ENCODE results near the gene ENTPD1. TPM values are rescaled to one million over a fixed set of nuclear protein-coding genes. Genes with fewer than 3 reads are reported as not detected.
"Not testable (repeated sequence)": the region's sequence is repeated elsewhere in the genome, so short reads cannot be mapped to it uniquely, and the experiment has no call there.

ENTPD1 gene
- total RNA-seq, 1 experiment from 2014 or later: 0.37 TPM

DNA sequence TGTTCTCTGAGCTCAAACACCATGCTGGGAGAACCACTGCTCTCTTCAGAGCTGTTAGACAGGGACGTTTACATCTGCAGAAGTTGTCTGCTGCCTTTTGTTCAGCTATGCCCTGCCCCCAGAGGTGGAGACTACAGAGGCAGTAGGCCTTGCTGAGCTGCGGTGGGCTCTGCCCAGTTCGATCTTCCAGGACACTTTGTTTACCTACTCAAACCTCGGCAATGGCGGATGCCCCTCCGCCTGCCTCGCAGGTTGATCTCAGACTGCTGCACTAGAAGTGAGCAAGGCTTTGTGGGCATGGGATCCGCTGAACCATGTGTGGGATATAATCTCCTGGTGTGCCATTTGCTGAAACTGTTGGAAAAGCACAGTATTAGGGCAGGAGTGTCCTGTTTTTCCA, 21.7 kb downstream of the ENTPD1 start:
- BruUV-seq (replicated peaks); H3K9me2 ChIP-seq (ENCODE audit: insufficient read depth); H3K27ac ChIP-seq (ENCODE audit: low read depth, low read length); H3K4me3 ChIP-seq (replicated peaks in 1 of 2; ENCODE audit: low read depth in 1 of 2, low read length in 2 of 2); intact Hi-C loops (cut with micrococcal nuclease); POLR2A ChIA-PET; H4K20me1 ChIP-seq (ENCODE audit: insufficient read depth); ATAC-seq; DNase-seq (ENCODE audit: low read depth, low spot score); H2AFZ ChIP-seq (ENCODE audit: low read depth, low read length, poor library complexity, severe bottlenecking); H3K79me2 ChIP-seq (ENCODE audit: insufficient read depth, low read length); H3K9ac ChIP-seq (ENCODE audit: low read length); RAD21 ChIA-PET (ENCODE audit: low non-redundant PET in 1 of 2, low total read pairs in 2 of 2, uncharacterized antibody in 2 of 2, unreplicated experiment in 2 of 2); CTCF ChIA-PET; H3K36me3 ChIP-seq (ENCODE audit: control insufficient read depth in 1 of 2, insufficient read depth in 2 of 2, low read length in 2 of 2); H3K9me3 ChIP-seq (ENCODE audit: control insufficient read depth in 1 of 2, insufficient read depth in 1 of 2, low read depth in 1 of 2, low read length in 2 of 2); H3K4me1 ChIP-seq (ENCODE audit: control insufficient read depth in 1 of 2, insufficient read depth in 2 of 2, low read length in 2 of 2); H3K27me3 ChIP-seq (ENCODE audit: insufficient read depth, low read length); H3K4me2 ChIP-seq (ENCODE audit: low read length): not testable (repeated sequence)

DNA sequence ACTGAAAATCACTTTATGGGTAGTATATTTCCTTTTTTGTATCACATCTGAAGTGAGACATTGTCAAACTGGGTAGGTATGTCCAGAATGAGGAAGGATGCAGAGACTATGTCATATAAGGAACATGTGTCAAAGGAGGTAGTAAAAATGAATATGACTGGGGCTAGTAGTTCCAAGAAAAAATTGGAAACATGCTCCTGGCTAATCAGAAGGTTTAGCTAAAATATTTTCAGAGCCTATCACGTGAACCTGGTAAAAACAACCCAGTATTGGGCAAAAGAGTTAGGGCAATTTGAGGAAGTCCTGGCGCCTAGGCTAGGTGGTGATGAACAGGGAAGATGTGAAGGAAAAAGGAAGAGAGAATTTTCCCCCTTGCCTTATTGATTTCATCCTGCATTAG, 26.4 kb downstream of the ENTPD1 start:
- H3K27ac ChIP-seq (ENCODE audit: low read depth, low read length): no peak overlapping the region
- no peak overlapping the region for H3K9ac ChIP-seq (ENCODE audit: low read length)
- no peak overlapping the region for H3K4me2 ChIP-seq (ENCODE audit: low read length)
- H3K4me3 ChIP-seq (replicated peaks in 1 of 2; ENCODE audit: low read depth in 1 of 2, low read length in 2 of 2): no peak overlapping the region
- no TSS peak for BruUV-seq (replicated peaks)
- no peaks in the 10 kb centered on the region for H3K4me1 ChIP-seq (ENCODE audit: control insufficient read depth in 1 of 2, insufficient read depth in 2 of 2, low read length in 2 of 2)
- ChIA-PET POLR2A (no interaction called here), RAD21 (ENCODE audit: low non-redundant PET in 1 of 2, low total read pairs in 2 of 2, uncharacterized antibody in 2 of 2, unreplicated experiment in 2 of 2) (no interaction called here), CTCF (no interaction called here)
- no peaks in the 10 kb centered on the region for H3K36me3 ChIP-seq (ENCODE audit: control insufficient read depth in 1 of 2, insufficient read depth in 2 of 2, low read length in 2 of 2)
- no peak overlapping the region for H2AFZ ChIP-seq (ENCODE audit: low read depth, low read length, poor library complexity, severe bottlenecking)
- intact Hi-C loops (cut with micrococcal nuclease): no loop called here
- H3K79me2 ChIP-seq (ENCODE audit: insufficient read depth, low read length): no peaks in the 10 kb centered on the region
- H3K9me3 ChIP-seq (ENCODE audit: control insufficient read depth in 1 of 2, insufficient read depth in 1 of 2, low read depth in 1 of 2, low read length in 2 of 2): no peaks in the 10 kb centered on the region
- H3K9me2 ChIP-seq (ENCODE audit: insufficient read depth): no peaks in the 10 kb centered on the region
- DNase-seq (ENCODE audit: low read depth, low spot score): no peak
- H3K27me3 ChIP-seq (ENCODE audit: insufficient read depth, low read length): no peaks in the 10 kb centered on the region
- ATAC-seq: no peak
- H4K20me1 ChIP-seq (ENCODE audit: insufficient read depth): no peaks in the 10 kb centered on the region
- TF ChIP-seq, protein P1, sequence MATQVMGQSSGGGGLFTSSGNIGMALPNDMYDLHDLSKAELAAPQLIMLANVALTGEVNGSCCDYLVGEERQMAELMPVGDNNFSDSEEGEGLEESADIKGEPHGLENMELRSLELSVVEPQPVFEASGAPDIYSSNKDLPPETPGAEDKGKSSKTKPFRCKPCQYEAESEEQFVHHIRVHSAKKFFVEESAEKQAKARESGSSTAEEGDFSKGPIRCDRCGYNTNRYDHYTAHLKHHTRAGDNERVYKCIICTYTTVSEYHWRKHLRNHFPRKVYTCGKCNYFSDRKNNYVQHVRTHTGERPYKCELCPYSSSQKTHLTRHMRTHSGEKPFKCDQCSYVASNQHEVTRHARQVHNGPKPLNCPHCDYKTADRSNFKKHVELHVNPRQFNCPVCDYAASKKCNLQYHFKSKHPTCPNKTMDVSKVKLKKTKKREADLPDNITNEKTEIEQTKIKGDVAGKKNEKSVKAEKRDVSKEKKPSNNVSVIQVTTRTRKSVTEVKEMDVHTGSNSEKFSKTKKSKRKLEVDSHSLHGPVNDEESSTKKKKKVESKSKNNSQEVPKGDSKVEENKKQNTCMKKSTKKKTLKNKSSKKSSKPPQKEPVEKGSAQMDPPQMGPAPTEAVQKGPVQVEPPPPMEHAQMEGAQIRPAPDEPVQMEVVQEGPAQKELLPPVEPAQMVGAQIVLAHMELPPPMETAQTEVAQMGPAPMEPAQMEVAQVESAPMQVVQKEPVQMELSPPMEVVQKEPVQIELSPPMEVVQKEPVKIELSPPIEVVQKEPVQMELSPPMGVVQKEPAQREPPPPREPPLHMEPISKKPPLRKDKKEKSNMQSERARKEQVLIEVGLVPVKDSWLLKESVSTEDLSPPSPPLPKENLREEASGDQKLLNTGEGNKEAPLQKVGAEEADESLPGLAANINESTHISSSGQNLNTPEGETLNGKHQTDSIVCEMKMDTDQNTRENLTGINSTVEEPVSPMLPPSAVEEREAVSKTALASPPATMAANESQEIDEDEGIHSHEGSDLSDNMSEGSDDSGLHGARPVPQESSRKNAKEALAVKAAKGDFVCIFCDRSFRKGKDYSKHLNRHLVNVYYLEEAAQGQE (IDR thresholded peaks at IDR 0.05; ENCODE audit: low read depth): no peak
- TF ChIP-seq FOSL1 (IDR thresholded peaks at IDR 0.05; ENCODE audit: low read depth) (no peak), JUND (IDR thresholded peaks at IDR 0.05) (no peak), ELF1 (IDR thresholded peaks at IDR 0.05; ENCODE audit: borderline replicate concordance, low read depth) (no peak), EZH2phosphoT487 (IDR thresholded peaks at IDR 0.05; ENCODE audit: borderline replicate concordance) (no peak), YY1 (IDR thresholded peaks at IDR 0.05; ENCODE audit: extremely low read depth, insufficient replicate concordance, low read depth, low read length) (no peak), ZFX (IDR thresholded peaks at IDR 0.05) (no peak), EGR1 (IDR thresholded peaks at IDR 0.05; ENCODE audit: low read depth) (no peak), ZNF274 (IDR thresholded peaks at IDR 0.05; ENCODE audit: low read depth, low read length) (no peak), SP1 (IDR thresholded peaks at IDR 0.05; ENCODE audit: low read depth) (no peak), SRF (IDR thresholded peaks at IDR 0.05; ENCODE audit: low read depth) (no peak), SIN3A (IDR thresholded peaks at IDR 0.05; ENCODE audit: low read depth) (no peak)
- TF ChIP-seq, protein P2, sequence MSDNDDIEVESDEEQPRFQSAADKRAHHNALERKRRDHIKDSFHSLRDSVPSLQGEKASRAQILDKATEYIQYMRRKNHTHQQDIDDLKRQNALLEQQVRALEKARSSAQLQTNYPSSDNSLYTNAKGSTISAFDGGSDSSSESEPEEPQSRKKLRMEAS (IDR thresholded peaks at IDR 0.05): no peak
- TF ChIP-seq, protein P3, sequence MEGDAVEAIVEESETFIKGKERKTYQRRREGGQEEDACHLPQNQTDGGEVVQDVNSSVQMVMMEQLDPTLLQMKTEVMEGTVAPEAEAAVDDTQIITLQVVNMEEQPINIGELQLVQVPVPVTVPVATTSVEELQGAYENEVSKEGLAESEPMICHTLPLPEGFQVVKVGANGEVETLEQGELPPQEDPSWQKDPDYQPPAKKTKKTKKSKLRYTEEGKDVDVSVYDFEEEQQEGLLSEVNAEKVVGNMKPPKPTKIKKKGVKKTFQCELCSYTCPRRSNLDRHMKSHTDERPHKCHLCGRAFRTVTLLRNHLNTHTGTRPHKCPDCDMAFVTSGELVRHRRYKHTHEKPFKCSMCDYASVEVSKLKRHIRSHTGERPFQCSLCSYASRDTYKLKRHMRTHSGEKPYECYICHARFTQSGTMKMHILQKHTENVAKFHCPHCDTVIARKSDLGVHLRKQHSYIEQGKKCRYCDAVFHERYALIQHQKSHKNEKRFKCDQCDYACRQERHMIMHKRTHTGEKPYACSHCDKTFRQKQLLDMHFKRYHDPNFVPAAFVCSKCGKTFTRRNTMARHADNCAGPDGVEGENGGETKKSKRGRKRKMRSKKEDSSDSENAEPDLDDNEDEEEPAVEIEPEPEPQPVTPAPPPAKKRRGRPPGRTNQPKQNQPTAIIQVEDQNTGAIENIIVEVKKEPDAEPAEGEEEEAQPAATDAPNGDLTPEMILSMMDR (IDR thresholded peaks at IDR 0.05 in 2 of 3, conservative IDR thresholded peaks at IDR 0.05 in 1 of 3; ENCODE audit: borderline replicate concordance in 1 of 3, insufficient read depth in 1 of 3, low read depth in 2 of 3, low read length in 2 of 3): no peak
